ENCODE results near the gene SYT1.

DNA sequence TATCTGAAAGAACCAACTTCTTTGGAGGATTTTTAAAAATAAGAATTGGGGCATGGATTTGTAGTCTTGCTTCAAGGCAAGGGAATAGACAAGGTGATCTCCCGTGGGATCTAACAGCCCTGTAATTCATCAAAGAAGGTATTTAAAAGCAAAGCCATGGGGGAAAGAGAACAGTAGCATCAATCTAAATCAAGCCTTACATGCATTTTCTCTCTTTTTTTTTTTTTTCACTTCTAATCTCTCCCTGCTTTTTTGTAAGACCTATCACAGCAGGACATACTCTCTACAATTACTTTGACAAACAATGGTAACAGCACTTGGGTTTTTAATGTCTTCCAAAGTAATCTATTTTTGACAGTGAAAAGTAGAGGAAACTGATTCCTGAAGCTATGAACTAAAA lies 458.3 kb downstream of the SYT1 start:
- TF ChIP-seq, protein P1, sequence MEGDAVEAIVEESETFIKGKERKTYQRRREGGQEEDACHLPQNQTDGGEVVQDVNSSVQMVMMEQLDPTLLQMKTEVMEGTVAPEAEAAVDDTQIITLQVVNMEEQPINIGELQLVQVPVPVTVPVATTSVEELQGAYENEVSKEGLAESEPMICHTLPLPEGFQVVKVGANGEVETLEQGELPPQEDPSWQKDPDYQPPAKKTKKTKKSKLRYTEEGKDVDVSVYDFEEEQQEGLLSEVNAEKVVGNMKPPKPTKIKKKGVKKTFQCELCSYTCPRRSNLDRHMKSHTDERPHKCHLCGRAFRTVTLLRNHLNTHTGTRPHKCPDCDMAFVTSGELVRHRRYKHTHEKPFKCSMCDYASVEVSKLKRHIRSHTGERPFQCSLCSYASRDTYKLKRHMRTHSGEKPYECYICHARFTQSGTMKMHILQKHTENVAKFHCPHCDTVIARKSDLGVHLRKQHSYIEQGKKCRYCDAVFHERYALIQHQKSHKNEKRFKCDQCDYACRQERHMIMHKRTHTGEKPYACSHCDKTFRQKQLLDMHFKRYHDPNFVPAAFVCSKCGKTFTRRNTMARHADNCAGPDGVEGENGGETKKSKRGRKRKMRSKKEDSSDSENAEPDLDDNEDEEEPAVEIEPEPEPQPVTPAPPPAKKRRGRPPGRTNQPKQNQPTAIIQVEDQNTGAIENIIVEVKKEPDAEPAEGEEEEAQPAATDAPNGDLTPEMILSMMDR (IDR thresholded peaks at IDR 0.05) = no peak
- TF ChIP-seq POLR2A (IDR thresholded peaks at IDR 0.05) = no peak
